ENCODE results near the gene PRKAG2.

Gene PRKAG2

DNA sequence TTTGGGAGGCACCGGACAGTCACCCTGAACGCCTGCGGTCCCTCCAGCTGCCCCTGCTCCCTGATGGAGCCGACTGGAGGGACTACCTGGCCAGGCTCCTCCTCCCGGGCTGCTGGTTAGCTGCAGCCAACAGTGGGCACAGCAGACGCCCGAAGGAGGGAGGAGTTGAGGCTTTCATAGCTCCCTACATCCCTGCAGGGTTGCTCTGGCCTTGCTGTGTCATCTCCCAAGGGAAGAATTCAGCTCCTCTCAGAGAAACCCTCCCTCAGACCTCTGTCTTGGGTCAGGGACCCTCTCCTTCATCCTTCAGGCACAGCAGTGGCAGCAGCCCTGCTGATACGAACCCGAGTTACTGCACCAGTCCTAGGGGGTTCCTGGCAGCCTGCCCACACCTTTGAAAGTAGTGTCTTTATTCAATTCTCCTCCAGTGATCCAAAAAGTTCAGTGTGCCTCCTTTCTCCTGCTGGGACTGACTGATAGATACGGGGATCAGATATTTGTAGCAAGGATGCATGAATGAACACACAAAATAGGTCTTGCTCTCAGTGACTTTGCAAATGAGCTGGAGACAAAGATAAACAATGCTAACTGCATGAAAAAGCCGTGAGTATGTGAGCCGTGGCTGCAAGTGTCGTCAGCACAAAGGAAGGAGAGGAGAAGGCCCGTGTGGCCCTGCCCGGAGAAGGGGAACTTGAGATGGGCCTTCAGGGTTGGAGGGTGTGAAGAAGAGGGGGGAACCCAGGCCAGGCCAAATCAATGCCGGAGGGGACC lies 136.6 kb downstream of the PRKAG2 start:
- DNase-seq, result no peak

DNA sequence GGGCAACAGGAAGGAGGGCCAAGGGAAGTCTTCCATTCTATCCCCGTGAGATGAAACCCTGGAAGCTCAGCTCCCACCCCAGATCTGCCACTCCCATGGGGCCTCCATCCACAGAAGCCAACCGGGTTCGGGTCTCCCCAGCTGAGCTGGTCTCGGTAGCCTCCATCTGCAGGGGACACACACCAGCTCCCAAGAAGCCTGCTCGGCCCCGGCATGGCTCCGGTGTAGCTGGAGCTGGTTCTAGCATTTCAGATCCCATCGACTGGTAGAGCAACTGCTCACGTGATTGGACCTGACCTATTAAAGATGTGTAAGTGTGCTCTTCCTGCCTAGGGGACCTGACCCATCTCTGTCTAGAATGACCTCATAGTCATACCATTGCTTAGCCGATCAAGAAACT lies 138.0 kb downstream of the PRKAG2 start:
- DNase-seq, result no peak

DNA sequence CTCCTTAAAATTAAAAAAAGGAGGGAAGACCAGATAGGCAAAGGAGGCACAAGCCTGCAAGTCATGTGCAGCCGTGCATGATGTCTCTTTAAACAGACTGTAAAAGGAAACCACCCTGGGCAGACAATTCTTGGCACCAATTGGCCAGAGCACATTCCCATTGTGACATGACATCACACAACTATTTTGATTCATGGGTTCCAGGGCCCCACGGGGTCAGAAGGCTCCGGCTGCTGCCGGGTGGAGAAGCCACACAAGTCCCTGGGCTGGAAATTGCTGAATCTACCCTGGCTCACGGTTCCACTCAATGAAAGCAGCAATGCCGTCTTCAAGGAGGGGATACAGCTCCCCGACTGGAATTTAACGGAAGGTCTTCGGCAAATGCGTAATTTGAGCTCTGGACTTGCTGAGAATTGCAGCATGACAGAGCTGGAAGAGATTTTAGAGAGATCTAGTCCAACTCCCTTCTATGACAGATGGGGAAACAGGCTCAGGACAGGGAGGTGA lies 140.5 kb downstream of the PRKAG2 start:
- DNase-seq, result no peak

DNA sequence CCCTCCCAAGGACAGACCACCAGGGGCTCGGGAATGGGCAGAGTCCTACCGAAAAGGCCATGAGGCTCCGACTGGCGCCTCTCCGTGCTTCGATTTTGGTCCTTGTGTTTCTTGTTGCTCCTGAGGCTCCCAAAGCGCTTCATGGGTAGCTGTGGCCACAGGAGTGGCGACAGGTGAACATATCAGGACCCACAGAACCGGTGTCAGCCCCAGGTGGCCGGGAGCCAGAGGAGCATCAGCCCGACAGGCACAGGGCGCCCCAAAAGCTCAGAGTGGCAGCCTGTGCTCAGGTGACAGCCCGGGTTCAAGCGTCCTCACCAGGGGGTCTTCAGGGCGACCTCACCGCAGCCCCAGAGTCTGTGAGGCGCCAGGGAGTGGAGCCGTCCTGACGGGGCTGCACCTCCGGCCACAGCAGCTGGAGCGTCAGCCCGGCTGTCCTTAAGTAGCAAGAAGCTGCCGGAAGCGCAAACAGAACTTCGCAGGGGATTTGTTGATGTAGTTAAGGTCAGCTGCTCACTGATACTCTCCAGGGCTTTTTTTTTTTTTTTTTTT lies 141.0 kb downstream of the PRKAG2 start:
- no peak for DNase-seq

DNA sequence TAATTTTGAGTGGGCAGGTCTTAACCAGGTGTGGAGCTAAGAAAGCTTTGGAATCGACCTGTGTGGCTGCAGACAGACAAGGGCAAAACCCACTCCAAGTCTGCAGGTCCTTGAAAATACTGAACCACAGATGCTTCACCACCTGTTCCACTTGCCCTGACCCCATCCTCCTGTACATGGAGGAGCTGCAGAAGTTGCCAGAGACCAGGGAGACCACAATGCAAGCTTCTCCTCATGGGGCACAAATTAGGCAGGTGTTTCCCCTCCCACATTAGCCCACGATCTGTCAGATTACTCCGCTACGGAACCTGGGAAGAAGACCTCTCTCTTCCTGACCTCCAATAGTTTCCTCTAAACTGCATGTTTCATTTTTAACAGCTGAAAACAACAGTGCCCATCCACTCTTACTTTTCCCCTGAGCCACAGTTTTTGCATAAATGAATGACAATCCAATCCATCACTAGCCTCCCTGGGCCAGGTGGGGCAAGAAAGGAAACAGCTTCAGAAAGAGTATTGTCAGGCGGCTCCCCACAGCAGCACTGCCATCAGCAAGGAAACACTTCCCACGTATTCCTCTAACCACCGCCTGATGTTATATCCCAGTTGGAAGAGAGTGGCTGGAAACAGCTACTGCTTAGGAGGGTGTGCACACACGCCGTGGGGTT lies 141.6 kb downstream of the PRKAG2 start:
- DNase-seq, result no peak

DNA sequence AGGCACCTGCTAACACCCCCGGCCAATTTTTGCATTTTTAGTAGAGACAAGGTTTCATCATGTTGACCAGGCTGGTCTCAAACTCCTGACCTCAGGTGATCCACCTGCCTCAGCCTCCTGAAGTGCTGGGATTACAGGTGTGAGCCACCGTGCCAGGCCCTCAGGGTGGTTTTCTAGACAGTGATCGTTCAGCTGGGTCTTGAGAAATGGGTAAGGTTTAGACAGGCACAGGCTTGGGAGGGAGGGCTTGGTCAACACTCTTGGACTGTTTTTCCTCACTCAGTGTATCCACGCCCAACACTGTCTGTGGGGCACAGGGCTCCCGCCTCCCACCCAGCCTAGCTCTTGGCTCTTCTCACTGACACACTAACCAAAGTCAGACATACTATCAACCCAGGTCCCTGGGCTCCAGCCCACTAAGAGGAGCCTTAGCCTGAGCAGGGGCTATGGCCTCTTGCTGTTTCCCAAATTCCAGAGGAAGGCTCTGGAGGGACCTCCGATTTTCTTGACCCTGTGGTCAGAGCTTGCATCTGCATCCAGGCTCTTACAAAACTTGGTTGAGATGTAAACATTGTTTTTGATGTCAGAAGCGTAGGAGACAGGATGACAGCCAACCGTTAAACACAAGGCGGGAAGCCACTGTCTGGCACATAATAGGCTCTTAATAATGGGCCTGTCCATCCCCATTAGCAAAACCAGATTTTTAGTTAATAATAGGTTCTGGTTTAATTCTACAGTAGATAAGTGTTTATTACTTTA lies 143.9 kb downstream of the PRKAG2 start:
- DNase-seq, result no peak

DNA sequence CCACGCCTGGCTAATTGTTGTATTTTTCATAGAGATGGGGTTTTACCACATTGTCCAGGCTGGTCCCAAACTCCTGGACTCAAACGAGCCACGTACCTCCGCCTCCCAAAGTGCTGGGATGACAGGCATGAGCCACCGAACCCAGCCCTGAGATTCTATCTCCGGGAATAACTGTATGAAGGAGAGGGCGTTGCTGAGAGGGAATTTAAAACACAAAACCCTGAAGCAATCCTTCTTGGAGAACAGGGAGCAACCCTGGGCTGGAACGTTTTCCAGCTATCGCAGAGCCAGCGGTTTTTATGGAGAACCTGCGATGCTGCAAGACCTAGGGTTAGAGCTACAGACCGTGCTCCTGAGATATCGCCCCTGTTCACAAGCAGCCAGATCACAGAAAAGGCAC lies 144.6 kb downstream of the PRKAG2 start:
- no peak for DNase-seq

DNA sequence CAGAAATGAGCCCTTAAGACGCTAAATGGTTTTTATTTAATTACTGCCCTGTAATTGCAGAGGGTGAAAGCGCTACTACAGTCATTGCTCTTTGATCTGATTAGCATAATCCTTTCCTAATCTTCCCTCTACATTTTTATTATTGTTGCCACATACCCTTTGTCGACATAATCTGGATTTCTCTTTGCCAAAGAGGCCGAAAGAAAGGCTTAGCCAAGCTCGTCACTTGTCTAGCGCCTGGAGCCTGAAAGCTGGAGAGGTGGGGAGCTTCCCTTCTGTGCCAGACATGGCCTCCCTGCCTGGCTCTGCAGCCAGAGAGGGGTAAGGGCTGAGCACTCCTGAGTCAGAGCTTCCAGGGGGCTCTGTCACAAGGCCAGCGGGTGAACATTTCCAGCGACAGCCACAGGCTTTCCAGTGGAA lies 145.9 kb downstream of the PRKAG2 start:
- no peak for DNase-seq

DNA sequence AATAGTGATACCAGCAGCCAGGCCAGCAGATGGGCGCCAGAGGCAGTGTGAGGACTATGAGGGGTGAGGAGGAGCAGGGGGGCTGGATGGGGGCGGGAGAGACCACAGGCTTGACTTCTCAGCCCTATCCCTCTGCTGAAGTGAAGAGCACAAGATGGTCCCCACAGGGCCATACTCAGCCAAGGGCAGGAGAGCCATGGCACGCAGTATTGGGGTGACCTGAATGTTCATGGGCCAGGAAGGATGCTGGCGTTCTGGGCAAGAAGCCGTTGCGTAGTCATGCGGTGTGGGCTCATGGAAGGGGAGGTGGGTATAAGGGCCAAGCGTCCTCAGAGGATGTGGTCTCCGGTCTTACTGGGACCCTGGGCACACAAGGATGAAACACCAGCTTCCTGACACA lies 146.3 kb downstream of the PRKAG2 start:
- no peak for DNase-seq

DNA sequence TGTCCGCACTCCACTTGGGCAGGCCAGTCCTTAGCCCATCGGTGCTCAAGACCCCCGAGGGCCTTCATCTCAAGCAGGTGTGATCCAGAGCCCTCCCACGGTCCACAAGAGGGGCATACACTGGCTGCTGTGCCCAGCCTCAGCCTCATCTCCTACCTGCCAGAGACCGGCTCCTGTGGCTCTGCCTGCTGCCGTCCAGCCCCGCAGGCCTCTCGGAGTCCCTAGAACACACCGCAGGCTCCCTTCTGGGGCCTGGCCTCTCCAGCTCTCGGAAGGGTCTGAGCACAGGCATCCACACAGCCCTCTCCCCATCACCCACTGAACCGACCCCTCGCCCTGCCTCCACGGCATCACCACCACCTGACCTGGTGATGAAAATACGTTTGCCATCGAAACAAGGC lies 147.4 kb downstream of the PRKAG2 start:
- no peak for DNase-seq

DNA sequence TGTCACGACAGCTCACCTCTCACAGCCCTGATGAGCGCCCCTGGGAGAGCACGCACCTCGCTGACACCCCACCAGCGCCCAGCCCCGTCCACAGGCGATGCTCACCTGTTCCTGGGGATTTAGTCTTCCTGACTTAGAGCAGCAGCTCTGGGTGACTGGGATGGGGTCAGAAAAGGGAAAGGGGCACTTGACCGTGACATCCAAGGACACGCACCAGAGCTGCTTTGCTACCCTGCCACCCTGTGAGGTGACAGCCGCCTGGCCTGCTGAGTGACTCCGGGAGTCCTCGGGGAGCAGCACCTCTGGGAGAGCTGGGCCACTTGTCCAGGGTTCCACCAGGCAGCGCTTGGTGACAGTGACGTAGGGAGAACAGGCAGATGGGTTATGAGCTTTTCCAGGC lies 148.2 kb downstream of the PRKAG2 start:
- DNase-seq, result no peak

DNA sequence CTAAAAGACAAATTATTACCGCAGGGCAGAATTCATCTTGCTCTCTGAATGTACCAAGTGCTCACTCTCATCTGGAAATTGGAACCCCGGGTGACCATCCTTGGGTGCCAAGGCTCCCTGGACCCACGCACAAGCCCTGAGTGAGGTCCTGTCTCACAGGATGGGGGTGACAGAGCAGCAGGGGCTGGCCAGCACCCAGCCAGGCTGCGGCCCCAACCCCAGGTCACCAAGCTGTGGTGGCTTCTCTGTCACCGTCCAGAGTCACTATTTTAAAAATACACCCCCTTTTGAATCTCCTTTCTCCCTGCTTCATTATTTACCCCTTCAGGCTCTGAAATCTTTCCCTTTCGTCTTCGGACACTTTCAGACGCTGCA lies 148.6 kb downstream of the PRKAG2 start:
- DNase-seq, result no peak

DNA sequence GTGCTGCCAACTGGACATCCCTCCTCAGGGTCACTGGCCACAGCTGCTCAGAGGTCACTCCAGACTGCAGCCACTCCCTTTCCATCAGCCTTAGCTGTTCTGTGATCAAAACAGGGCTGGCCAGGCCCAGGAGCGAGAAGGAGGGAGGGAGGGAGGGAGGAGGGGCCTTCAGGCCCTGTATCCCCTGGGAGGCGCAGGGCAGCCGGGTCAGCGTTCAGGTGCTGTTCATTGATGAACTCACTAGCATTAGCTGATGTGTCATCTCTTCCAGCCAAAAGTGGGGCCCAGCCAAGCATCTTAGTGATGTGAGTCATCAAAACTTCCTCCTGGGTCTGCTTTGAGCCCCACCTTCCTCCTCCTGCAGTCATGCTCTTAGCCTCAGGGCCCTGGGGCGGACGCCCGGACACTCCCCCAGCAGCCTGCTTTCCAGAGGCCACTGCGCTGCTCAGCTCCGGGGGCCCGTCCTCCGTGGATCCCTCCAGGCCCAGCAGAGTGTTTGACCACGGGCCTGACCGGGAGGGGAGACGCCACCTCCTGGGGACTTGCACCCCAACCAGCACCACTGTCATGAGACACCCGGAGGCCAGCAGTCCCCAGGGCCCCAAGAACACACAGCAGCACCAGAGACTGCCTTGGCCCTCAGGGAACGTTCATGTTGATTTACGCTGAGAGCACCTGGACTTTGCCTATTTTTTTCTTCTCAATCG lies 149.2 kb downstream of the PRKAG2 start:
- DNase-seq, result peak; percentile 24 to 31

DNA sequence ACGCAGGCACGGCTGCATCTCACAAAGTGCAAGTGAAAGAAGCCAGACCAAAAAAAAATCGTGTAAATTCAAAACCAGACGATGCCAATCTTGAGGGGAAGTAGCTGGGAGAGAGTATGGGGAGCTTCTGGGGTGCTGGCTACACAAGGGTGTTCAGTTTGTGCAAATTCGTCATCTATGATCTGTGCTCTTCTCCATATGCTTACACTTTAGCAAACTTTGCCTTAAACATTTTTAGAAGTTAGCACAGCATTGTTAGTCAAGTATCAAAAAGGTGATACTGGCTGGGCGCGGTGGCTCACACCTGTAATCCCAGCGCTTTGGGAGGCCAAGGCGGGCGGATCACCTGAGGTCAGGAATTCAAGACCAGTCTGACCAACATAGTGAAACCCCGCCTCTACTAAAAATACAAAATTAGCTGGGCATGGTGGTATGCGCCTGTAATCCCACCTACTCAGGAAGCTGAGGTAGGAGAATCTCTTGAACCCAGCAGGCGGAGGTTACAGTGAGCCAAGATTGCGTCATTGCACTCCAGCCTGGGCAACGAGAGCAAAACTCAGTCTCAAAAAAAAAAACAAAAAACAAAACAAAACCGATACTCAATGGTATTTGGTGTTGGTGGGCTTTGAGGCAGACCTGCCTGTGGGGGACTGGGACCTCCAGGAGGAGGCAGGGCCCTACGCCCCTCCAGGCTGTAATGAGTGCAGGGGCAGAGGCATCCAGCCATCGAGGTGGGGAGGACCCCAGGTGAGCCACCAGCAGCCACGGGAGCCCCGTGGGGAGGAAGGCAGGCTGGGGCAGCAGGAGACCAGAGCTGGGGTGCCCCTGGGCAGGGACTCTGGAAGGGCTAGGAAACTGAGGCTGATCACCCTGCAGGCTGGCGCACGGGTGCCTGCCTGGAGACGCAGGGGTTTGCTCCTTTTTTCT lies 150.0 kb downstream of the PRKAG2 start:
- DNase-seq, result no peak

DNA sequence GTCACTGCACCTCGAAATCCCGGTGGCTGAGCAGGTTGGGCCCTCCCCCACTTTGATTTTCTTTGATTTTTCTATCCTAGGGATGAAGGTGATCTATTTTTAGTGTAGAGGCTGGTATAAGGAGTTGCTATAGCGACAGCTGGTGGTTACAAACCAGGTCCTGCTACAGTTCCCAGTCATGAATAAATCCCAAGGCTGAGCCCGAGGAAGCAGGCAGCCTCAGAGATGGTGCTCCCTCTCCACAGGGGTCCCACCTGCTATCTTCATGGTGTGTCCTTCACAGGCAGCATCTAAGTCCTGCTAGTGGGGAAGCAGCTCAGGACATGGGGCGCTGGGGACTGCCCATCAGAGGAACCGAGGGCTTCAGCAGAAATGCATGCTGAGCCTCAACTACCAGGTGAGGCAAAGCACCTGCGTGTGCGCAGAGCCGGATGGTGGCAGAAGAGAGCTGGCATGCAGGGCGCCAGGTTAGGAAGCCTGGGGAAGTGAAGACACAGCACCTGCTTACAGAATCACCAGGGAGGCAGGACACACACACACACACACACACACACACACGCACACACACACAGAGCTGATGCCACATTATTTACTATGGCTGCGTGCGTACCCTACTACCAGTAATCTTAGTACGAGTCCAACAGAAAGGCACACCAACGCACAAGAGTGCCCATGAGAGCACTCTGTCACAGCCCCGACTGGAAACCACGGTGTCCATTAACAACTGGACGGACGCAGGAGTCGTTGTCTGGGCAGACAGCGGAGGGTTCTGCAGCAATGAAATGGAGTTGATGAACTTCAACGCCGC lies 150.9 kb downstream of the PRKAG2 start:
- DNase-seq, result no peak

DNA sequence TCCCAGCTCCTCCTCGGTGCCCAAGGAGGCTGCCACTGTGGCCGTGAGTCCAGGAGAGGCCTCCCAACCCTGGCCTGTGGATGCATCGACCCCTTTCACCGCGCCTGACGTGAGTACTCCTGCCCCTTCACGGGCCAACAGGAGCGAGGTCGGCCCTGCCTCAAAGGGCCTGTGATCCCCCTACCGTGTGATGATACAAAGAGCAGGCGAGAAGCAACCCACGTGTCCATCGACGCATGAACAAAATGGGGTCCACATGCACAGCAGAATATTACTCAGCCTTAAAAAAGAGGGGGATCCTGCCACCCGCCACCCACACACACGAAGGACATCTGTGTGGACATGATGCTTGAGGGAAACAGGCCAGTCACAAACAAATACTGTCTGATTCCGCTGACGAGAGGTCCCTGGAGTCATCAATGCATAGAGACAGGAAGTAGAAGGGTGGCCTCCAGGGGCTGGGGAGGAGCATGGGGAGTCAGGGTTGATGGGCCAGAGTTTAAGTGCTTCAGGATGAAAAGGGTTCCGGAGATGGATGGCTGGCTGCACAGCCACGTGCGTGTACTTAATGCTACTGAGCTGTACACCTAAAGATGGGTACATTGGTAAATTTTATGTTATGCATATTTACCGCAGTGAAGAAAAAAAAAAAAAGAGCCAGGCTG lies 151.9 kb downstream of the PRKAG2 start:
- DNase-seq, result no peak

DNA sequence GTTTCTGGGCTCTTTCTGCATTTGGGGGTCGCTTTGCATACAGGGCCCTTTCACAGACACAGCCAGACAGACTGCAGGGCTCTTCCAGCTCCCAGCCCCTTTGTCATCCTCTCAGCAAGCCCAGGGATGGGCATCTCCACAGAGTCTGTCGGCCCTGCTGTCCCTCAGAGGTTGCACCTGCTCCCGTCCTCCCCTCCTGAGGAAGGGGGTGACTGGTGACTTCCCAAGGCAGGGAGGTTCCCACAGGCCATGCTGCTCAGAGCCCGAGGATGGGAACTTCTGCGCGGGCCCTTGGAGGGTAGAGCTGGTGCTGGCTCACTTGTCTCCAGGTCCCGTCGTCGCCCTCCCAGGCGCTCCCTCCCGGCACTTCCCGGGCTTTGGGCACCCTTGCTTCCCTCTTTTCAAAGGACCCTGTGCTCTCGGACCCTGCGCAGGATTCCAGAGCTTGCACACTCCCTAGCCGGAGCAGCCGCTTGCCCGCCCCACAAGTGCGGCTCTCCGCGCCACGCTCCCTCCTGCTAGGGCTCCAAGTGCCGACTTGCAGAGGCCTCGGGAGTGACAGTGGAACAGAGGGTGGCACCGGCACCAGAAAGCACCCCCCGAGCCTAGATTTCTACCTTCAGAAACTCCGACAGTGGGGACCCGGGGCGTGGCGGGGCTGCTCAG lies 152.5 kb downstream of the PRKAG2 start:
- DNase-seq, result no peak

DNA sequence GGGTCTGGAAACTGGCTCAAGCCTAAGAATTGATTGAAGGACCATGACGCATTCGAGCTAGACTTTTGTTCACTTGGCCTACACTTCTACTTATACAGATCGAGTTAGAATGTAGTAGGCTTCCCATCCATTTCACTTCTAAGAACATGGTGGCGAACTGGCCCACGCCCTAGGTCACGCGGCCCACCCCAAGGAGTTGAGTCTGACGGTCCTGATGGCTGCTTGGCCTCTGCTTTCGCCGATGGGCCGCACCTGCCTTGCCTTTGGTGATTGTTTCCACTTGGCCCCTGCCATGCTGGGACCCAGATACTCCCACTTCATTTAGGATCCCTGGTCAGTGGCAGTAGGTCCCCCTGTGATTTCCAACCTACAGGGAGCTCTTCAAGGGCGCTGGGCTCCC lies 153.6 kb downstream of the PRKAG2 start:
- no peak for DNase-seq

DNA sequence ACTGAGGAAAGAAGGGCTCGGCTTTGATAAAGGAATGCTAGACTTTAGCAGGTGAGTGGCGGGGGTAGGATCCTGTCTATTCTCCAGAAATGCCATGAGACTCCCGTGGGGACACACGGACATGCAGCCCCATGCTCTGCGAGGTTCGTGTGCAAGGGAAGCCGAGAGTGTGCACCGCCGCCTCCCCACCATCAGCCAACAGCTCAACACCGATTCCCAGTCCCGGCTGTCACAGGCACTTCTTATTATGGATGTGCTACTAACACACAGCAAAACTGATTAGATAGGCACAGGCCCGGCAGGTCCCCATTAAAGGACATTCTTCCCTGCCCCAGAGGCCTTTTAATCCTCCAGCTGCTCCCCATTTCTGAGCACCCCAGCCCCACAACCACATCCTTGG lies 154.4 kb downstream of the PRKAG2 start:
- DNase-seq, result no peak

DNA sequence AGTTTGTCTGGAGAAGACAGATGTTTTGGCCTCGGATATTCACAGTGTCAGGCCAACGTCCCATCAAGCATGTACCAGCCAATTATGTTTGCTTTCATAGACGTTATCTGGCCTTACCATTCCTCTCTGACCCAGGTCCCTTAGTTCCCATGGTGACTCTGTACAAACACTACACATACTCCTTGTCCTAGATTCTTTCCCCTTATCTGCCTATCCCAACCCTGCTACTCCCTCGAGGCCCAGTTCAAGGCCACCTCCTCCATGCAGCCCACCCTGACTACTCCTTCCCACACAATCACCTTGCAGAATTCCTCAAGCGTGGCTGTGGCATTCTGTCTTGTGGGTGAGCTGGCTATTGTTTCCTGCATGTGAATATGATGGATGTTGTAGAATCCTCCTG lies 155.2 kb downstream of the PRKAG2 start:
- no peak for DNase-seq
